ENCODE measurements around the gene PDE8B.
A peak's percentile ranks its signal among the peaks of the same experiment; 100 is the strongest.

The PDE8B gene, protein sequence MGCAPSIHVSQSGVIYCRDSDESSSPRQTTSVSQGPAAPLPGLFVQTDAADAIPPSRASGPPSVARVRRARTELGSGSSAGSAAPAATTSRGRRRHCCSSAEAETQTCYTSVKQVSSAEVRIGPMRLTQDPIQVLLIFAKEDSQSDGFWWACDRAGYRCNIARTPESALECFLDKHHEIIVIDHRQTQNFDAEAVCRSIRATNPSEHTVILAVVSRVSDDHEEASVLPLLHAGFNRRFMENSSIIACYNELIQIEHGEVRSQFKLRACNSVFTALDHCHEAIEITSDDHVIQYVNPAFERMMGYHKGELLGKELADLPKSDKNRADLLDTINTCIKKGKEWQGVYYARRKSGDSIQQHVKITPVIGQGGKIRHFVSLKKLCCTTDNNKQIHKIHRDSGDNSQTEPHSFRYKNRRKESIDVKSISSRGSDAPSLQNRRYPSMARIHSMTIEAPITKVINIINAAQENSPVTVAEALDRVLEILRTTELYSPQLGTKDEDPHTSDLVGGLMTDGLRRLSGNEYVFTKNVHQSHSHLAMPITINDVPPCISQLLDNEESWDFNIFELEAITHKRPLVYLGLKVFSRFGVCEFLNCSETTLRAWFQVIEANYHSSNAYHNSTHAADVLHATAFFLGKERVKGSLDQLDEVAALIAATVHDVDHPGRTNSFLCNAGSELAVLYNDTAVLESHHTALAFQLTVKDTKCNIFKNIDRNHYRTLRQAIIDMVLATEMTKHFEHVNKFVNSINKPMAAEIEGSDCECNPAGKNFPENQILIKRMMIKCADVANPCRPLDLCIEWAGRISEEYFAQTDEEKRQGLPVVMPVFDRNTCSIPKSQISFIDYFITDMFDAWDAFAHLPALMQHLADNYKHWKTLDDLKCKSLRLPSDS

DNA sequence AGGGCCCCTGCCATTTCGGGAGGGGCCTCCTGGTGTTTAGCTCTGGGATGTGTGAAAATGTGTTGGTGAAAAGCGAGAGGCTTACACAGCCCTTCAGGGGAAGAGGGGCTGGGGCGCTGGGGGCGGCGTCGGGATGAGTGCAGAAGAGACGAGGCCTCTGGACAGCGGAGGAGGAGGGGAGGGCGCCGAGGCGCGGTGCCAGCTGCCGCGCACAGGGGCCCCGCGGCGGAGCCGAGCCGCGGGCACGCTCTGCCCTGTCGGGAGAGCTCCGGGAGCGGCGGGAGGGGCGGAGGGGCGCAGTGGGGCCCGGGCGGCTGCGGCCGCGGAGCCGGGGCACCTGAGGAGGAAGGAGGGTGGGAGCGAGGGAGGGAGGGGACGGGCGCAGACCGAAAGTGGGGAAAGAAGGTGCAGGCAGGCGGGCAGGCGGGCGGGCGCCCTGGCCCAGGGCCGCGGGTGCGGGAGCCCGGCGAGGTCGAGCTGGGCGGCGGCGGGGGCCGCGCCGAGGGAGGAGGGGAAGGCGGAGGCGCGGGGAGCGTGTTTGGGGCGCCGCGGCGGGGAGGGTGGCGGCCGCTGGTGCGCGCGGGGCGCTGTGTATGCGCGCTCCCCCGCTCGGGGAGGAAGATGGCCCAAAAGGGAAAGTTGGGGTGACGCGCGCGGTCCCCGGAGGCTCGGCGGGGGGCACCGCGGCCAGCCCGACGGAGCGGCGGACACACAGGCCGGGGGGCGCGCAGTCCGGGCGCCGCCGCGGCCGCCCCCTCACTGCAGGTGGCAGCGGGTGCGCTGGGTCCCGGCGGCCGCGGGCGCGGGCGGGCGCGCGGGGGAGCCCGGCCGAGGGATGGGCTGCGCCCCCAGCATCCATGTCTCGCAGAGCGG, at the start of gene PDE8B:
Gene PDE8B, plus strand, starts transcription at position 590 of the 873 bp plus-strand sequence. Its CDS starts 246 bp downstream, at position 836.
- DNase-seq (ENCODE audit: low spot score): no peak

DNA sequence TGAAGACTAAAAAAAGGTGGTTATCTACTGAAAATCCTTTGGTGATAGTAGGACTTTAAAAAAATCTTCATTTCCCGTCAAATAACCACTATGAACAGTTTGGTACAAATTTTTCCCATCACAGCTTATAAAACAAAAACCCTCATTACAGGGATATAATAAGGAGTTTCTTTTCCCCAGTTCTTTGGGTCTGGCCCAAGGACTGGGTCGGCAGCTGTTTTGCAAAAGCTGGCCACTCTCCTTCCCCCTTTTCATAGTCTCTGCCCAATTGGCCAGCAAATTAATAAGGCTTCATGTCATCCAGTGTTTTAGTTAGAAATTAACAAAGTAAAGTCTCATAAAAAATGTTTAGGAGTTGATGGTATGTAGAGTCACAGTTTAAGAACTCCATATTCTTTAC, 47.0 kb upstream of the PDE8B start:
- DNase-seq (ENCODE audit: low spot score): no peak

DNA sequence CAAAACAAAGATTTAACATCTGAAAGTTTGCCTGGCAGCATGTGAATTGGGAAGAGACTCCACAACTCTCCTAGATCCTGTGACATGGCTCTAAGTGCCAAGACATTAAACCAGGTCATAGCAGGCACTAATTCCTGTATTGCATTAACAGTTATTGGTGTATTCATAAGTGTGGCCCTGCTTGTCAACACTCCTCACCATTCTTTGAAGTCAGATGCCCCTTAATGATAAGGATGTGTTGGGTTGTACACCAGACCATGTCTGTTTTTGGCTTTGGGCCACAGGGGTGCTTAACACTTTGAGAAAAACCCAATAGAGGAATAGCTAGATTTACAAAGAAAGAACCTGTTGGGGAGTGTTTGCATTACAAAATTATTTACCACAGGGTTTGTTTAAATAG, 43.4 kb upstream of the PDE8B start:
- no peak for DNase-seq (ENCODE audit: low spot score)

DNA sequence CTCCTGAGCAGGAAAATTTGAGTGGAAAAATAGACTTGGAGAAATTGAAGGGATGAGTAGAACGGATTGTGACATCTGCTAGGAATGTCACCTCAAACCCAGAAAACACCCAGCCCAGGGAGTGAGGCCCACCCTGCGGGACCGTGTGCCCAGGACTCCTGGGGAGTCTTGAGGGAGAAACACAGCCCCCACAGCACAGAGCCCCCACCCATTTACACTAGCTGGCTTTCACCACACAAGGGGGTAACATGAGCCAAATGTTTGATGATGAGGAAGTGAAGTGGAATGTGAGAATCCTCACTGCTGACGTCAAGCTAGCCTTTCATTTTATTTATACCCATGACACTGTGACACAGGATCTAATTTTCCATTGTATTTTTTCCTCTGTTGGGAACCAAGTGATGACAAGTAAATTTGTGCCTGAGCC, 42.8 kb upstream of the PDE8B start:
- DNase-seq (ENCODE audit: low spot score): peak; percentile 89

DNA sequence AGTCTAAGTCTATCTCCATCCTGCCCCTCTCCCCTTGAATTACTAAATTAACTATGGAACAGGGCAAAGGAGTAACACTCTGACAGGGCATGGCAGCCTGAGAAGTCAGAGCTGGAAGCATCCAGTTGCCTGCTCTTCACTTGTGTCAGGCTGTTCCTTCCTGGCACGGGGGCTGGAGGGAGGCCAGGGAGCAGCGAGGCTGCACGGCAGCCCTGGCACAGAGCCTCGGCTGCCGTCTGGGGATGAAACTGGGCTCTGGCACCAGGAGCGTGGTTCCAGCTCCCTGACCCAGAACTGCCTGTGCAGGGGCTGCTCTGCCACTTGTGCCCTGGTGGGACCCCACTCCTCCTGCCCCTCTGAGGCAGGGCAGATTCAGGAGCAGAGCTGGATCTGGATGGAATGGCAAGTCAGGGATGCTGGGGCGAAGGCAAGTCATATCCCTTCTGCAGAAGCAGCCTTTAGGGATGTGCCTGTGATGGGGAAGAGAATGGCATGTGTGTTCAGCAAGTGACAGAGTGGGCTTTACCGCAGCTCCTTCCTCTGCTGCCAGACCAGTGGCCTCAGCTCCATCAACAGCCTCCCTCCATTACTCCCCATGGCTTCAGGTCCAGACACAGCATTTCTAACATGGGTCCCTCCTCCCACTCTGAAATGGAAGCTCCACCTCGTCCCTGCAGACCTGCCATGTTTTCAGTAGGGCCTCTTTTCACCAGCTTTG, 42.2 kb upstream of the PDE8B start:
- DNase-seq (ENCODE audit: low spot score): peak; percentile 66

DNA sequence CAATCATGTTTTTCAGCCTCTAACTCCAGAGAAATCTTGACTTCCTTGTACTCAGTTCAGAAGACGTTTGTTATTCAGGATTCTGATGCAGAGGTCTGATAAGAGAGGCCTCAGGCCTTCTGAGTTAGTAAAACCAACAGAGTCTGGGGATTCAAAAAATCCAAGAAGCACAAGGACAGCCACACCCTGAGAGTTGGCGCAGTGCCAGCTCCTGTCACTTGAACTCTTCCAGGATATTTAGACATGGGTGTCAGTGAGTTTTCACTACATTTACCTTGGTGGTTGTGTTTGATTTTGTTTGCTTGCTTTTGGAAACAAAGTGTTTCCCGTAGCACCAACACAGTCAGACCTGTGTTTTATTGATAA, 41.6 kb upstream of the PDE8B start:
- no peak for DNase-seq (ENCODE audit: low spot score)

DNA sequence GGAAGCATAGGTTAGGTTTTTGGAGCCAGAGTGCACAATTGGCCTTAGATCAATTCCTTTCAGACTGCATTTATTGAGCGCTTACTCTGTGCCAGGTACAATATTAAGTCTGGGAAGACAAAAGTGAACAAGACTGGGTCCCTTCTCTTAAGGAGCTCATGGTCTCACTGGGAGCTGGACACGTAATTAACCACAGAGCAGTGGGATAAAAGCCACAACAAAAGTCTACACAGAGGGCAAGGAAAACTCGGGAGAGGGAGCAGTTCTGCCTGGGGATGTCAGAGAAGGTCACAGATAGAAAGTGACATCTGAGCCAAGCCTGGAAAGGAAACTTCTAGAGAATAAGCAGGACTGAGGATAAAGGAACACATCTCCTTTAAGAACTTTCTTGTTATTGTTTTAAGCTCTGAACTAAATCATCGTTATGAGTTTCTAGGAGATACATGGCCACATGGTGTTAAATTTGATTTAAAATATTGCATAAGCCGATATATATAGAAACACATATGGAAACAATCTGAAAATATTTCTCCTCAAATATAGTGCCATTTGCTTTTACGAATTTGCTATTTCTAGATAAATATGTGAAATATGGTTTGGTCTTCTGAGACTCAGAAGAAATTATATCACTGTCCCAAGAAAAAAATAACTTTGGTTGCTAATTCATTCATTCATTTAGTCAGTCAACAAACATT, 40.1 kb upstream of the PDE8B start:
- DNase-seq (ENCODE audit: low spot score): no peak

DNA sequence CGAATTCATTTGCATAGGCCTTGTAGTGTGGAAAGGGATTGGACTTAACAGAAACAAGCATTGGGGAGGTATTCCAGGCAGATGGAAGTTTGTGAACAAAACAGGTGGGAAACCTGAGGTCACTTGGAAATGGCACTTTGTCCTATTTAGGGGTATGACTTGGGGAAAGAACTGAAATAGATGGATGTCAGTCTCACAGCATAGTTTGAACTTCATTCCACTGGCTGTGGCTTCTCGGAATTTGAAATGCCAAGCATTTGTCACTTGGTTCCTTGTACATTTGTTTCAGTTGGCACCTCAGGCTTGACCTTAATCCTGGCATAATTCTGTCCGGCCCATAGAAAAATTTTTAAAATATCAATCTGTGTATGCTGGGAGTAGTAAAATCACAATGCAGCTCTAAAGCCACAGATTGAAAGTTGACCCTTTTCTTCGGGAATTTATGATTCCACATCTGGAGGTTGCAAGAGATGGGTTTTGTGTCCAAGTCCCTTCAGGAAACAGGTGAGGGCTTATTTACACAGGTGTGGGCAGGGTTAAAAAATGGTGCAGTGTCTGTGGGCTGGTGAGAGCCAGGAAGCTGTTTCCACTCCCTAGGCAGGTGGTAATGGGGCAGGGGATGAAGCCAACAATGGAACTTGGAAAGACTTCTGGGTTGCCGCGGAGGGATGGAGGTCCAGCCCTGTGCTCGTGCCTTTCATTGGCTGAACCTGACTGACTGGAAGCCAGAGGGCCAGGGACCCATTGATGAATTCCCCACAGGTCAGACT, 39.2 kb upstream of the PDE8B start:
- DNase-seq (ENCODE audit: low spot score): no peak

DNA sequence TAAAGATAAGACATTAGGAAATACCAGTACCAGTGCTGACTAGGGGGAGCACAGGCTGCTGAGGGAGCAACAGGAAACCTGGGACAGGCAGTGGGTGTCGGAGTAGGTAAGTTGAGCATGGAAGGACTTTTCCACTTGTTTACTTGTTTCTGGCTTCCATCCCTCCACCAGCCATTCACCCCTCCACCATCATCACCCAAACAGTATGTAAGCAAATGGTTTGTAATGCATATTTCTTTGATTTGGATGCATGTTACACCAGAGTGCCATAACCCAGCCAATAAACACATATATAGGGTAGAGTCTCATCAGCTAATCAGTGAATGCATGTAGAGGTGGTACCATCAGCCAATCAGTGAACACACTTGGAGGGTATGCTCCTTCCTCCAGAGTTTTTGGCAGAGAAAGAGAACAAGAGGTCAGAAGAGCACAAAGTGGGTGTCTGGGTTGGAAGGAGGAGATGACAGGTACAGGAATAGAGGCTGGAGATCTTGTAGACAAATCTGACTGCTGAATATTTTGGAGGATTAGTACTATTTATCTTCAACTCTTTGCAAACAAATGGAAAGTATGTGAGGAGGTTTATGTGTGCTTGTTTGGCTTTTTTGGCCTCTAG, 37.7 kb upstream of the PDE8B start:
- no peak for DNase-seq (ENCODE audit: low spot score)

DNA sequence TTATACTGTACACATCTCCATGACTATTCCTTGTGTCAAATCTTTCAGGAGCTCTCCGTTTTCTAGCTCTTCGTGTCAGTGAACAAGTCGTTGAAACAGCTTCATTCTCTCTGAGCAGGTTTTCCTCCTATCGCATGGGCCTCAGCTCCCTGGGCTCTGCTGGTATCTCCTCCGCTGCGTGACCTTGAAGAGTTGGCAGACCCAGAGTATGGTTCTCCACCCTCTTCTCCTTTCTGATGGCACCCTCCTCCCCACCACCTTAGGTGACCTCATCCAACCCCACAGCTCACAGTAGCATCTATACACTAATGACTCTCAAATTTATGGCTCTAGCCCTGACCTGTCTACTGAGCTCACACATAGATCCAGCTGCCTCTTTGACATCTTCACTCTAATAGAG, 36.0 kb upstream of the PDE8B start:
- DNase-seq (ENCODE audit: low spot score): no peak

DNA sequence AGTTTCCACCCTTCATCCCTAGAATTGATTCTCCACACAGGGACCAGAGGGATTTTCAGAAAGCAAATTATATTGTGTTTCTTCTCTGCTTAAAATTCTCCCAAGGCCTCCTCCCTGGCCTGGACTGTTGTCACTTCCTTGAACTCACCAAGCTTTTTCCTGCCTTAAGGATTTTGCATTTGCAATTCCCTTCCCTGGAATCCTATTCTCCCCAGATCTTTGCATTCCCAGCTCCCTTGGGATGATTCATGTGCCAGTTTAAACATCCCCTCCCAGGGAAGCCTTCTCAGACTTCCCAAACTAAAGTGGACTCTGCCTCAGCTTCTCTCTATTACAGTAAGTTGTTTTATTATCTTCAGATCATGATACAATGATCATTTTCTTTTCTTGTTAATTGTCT, 35.2 kb upstream of the PDE8B start:
- DNase-seq (ENCODE audit: low spot score): no peak

DNA sequence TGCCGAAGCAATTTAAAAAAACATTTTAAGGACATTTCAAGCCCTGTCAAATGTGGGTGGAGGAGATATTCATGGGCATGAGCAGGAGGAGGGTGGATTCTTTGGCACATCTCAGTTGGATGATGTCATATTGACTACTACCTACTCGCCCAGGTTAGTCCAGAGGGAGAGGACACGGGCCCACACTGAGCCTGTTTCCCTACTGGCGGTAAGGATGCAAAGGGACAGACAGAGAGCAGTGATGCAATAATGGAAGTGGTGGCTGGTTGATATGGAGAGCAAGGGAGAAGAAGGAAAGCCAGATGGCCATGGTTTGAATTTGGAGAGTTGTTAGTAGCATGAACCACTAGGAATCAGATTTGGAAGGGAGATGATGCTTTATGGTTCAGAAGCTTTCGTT, 34.1 kb upstream of the PDE8B start:
- DNase-seq (ENCODE audit: low spot score): no peak

DNA sequence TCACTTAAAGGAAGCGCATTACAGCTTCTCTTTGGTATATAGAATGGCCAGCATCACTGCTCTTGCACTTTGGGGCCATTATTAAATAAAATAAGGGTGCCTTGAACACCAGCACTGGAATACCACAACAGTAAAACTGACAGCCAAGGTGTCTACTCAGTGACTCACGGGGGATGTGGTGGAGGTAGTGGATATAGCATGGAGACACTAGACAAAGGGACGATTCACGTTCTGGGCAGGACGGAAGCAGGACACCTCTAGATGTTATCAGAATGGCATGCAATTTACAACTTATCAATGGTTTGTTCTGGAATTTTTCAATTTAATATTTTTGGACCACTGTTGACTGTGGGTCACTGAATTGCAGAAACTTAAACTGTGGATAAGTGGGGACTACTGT, 32.9 kb upstream of the PDE8B start:
- no peak for DNase-seq (ENCODE audit: low spot score)

DNA sequence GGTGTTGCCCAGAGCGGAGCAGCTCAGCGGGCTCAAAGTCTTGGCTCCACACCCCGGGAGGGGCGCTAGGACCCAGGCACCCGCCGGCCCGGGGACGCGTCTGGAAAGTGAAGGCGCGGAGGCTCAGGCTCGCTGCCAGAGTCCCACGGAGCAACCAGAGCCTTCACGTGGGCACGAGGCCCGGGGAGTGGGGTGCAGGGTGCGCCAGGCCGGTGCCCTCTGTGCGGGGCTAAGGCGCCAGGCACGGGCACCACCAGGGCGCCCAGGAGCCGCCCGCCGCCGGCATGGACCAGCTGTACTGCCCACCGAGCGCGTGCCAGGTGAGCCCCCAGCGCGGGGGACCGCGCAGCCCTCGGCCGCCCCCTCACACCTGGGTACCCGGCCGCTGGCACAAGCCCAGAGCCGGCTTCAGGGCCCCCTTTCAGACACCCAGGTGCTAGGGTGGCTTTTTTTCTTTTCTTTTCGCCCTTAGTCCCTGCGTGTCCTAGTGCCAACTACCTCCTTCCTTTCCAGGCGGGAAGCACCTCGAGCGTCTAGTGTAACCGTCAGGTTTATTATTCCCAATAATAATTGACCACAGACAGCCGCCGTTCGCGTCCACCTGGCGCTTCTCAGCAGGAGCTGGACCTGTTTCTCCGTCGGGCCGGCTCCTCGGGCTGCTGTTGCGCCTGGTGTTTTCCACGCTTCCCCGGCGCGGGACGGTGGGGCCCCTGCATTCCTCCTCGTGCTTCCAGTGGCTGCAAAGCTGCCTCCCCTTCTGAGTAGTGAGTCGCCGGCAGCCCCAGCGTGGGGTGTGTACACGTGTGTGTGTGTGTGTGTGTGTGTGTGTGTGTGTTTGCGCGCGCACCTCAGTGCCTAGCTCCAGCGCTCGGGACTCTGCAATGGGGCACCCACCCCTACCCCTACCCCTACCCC, 30.1 kb upstream of the PDE8B start:
- peak; percentile 15 for DNase-seq (ENCODE audit: low spot score)

DNA sequence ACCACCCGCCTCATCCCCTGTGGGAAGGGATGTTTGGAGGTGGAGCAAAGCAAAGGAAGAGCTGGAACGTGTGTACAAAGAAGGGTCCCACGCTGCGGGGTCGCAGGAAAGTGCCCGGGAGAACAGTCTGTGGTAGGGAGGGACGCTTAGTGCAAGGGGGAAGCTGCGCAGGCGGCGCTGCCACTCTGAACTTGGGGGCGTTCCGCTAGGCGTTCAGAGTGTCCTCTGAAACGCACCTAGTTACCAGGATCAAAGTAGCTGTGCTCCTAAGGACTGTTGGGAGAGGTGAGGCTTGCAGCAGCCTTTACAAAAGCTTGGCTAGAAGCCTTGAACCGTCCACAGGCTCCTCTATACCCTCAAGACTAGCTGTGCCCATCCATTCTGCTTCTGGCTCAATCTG, 29.3 kb upstream of the PDE8B start:
- no peak for DNase-seq (ENCODE audit: low spot score)

DNA sequence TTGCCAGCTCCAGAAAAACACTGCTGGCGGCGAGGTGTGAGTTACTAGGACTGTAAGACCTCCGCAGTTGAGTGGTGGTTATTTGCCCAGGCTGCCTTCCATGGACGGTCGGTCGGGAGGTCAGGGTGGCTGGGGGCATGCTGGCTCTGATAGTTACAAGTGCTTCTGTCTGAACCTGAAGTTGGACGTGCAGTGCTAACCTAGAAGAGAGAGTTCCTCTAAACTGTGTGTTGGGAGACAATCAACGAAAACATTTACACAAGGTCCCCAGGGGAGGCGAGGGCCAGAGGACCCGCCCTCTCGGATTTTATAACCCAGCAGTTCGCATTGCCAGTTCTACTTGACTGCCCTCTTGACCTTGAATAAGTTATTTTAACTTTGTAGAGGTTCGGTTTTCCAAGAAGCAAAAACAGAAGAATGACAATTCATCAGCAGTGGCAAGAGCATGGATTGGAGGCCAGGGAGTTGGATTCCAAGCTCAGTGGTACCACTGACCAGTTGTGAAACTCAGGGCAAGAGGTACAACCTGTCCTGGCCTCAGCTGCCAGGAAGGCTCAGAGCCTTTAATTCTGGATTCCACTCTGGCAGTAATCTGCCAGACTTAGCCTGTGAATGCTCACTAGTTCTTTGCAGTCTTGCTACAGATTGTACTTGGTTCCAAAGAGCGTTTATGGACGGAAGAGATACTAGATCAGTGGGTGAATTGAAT, 28.7 kb upstream of the PDE8B start:
- no peak for DNase-seq (ENCODE audit: low spot score)

DNA sequence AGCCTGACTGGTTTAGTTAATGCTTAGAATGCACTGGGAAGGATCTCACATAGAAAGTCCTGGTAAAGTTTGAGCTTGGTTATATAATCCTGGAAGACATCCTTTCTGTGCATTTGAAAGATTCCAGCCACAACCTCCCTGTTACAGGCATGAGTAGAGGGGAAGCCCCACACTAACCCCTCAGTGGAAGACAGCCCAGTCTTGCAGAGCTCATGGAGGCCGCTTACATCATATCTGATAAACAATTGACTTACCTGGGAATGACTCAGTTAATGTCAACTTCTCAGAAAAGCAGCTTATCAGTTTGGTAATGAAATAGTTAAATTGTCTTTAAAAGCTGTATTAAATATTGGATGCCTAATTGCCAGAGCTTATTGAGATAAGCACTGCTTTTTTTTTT, 28.1 kb upstream of the PDE8B start:
- DNase-seq (ENCODE audit: low spot score): no peak

Measured in AG08395 (cell line).